Lung (tissue), 12 donors: ENCODE data around the gene JAML. TPM values are rescaled to one million over a fixed set of nuclear protein-coding genes. Genes with fewer than 3 reads are reported as not detected.

ENCODE experiments used
- ATAC-seq: fragments of 200-7000 bp; cut with Tn5 transposase; one replicate; pipeline ENCODE4 v1.9.1; 2020; ENCODE audit warnings: moderate number of reproducible peaks; ENCODE audit not compliant: insufficient read depth, low FRiP score
- DNase-seq, 3 donors: peaks; one replicate each; pipeline ENCODE4 v3.0.0-alpha.2; 2013 to 2017
- H3K27ac ChIP-seq, 2 donors: one replicate each; pipeline ENCODE4 v1.5.1; 2013; ENCODE audit warnings: mild to moderate bottlenecking in 2 of 2, moderate library complexity in 2 of 2, control low read depth in 1 of 2, inconsistent platforms in 1 of 2, low read depth in 1 of 2, low read length in 1 of 2
- H3K27me3 ChIP-seq, 3 donors: one replicate each; pipeline ENCODE4 v1.5.1; 2013; ENCODE audit warnings: low read length in 2 of 3; ENCODE audit not compliant: control insufficient read depth in 3 of 3, insufficient read depth in 3 of 3
- H3K36me3 ChIP-seq, 4 donors: one replicate each; pipeline ENCODE4 v1.5.1; 2013; ENCODE audit warnings: low read length in 4 of 4, mild to moderate bottlenecking in 1 of 4, moderate library complexity in 1 of 4; ENCODE audit not compliant: control insufficient read depth in 4 of 4, insufficient read depth in 4 of 4
- H3K4me1 ChIP-seq, 5 donors: one replicate each; pipeline ENCODE4 v1.5.1; 2013; ENCODE audit warnings: low read length in 5 of 5, mild to moderate bottlenecking in 2 of 5, moderate library complexity in 1 of 5; ENCODE audit not compliant: control insufficient read depth in 5 of 5, insufficient read depth in 5 of 5
- H3K4me3 ChIP-seq: one replicate; pipeline ENCODE4 v1.5.1; 2013; ENCODE audit warnings: mild to moderate bottlenecking, control low read depth, moderate library complexity
- H3K9ac ChIP-seq, 2 donors: one replicate each; pipeline ENCODE4 v1.5.1; 2013; ENCODE audit warnings: low read length in 2 of 2, control low read depth in 1 of 2; ENCODE audit not compliant: insufficient read depth in 1 of 2
- H3K9me3 ChIP-seq, 4 donors: one replicate each; pipeline ENCODE4 v1.5.1; 2013; ENCODE audit warnings: low read length in 3 of 4, mild to moderate bottlenecking in 1 of 4, moderate library complexity in 1 of 4; ENCODE audit not compliant: control insufficient read depth in 4 of 4, insufficient read depth in 3 of 4
- CTCF ChIP-seq: IDR thresholded peaks from 2 replicates; pipeline ENCODE4 v1.5.1; 2012; ENCODE audit warnings: mild to moderate bottlenecking; ENCODE audit errors: control extremely low read depth, extremely low read depth
- WGBS, 2 donors: extraction: QIAGEN DNeasy Blood & Tissue Kit; methylation state at CpG; one replicate each; pipeline ENCODE4 v1.1.7; 2013; 5-methylcytosine and 5-hydroxymethylcytosine counted together
- polyA plus RNA-seq, 2 donors: library from polyadenylated mRNA; stranded (reverse); fragments of 200-250 nt; gene quantifications; one replicate each; pipeline ENCODE4 v1.2.1, GENCODE V29; 2013
- total RNA-seq, 2 donors: library from RNA; depleted of rRNA in 1 of 2; stranded (reverse); fragments of >200 nt in 1 of 2; gene quantifications; one replicate each; pipeline ENCODE4 v1.2.1, GENCODE V29; 2014 to 2021
- donor health status: control.
- donor health status: control.
- donor health status: Bipolar disorder and iron deficiency.
- donor health status: healthy.
- donor health status: DM: yes; HTN: yes; CAD: no.

The JAML gene
- total and polyA plus RNA-seq, 4 donors, result 29.3 to 49.1 (median 35.4) TPM

GRCh38 chr11:118216621-118217481 lies 8.0 kb downstream of the JAML start:
- H3K27me3 ChIP-seq, result peaks cover 0 to 27% (median 5%) of the 10 kb centered on the region in 3 donors
- H3K9me3 ChIP-seq, result no peaks in the 10 kb centered on the region
- no peak for TF ChIP-seq CTCF
- H3K4me3 ChIP-seq, result no peak overlapping the region
- no peaks in the 10 kb centered on the region for H3K36me3 ChIP-seq
- no peak for ATAC-seq
- no peak overlapping the region for H3K9ac ChIP-seq
- peaks cover 0 to 4% (median 0%) of the 10 kb centered on the region in 5 donors for H3K4me1 ChIP-seq
- H3K27ac ChIP-seq, result no peak overlapping the region
- 65 to 76% methylated on average over 11 of the region's 11 CpGs for WGBS, 2 donors
- no peak for DNase-seq

- Histone ChIP-seq H3K9me3 (no peaks in the 10 kb centered on the region), H3K9ac (no peak overlapping the region), H3K27ac (no peak overlapping the region), H3K27me3 (peaks cover 0 to 28% (median 5%) of the 10 kb centered on the region in 3 donors), H3K4me1 (peaks cover 0 to 4% (median 0%) of the 10 kb centered on the region in 5 donors), H3K4me3 (no peak overlapping the region), H3K36me3 (no peaks in the 10 kb centered on the region)
- no peak for DNase-seq
- 87 to 95% methylated on average over 7 of the region's 7 CpGs for WGBS, 2 donors
- no peak for TF ChIP-seq CTCF
- ATAC-seq, result no peak
These were observed 9.0 kb downstream of the JAML start for GRCh38 chr11:118215765-118216164.

GRCh38 chr11:118215262-118215661 lies 9.5 kb downstream of the JAML start:
- 40 to 63% methylated on average over 3 of the region's 3 CpGs for WGBS, 2 donors
- Histone ChIP-seq H3K27me3 (peaks cover 0 to 27% (median 3%) of the 10 kb centered on the region in 3 donors), H3K27ac (no peak overlapping the region), H3K36me3 (no peaks in the 10 kb centered on the region), H3K9ac (no peak overlapping the region), H3K4me3 (no peak overlapping the region), H3K9me3 (no peaks in the 10 kb centered on the region), H3K4me1 (peaks cover 0 to 4% (median 2%) of the 10 kb centered on the region in 5 donors)
- no peak for TF ChIP-seq CTCF
- DNase-seq, result no peak
- no peak for ATAC-seq
